ENCODE results near the gene OSBPL7.
A peak's percentile ranks its signal among the peaks of the same experiment; 100 is the strongest.

The OSBPL7 gene

DNA sequence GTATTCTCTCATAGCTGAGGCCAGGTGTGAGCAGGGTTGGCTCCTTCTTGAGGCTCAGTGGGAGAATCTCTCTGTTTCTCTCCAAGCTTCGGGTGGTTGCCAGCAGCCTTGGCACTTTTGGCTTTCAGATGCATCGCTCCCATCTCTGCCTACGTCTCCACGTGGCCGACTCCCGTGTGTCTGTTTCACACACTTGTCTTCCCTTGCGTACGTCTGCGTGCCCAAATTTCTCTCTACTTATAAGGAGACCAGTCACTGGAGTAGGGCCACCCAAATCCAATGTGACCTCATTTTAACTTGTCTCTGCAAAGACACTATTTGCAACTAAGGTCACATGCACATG lies 14.7 kb downstream of the OSBPL7 start:
- TF ChIP-seq, protein P1, sequence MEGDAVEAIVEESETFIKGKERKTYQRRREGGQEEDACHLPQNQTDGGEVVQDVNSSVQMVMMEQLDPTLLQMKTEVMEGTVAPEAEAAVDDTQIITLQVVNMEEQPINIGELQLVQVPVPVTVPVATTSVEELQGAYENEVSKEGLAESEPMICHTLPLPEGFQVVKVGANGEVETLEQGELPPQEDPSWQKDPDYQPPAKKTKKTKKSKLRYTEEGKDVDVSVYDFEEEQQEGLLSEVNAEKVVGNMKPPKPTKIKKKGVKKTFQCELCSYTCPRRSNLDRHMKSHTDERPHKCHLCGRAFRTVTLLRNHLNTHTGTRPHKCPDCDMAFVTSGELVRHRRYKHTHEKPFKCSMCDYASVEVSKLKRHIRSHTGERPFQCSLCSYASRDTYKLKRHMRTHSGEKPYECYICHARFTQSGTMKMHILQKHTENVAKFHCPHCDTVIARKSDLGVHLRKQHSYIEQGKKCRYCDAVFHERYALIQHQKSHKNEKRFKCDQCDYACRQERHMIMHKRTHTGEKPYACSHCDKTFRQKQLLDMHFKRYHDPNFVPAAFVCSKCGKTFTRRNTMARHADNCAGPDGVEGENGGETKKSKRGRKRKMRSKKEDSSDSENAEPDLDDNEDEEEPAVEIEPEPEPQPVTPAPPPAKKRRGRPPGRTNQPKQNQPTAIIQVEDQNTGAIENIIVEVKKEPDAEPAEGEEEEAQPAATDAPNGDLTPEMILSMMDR (IDR thresholded peaks at IDR 0.05; ENCODE audit: control insufficient read depth, extremely low read depth, insufficient read depth): no peak
- DNase-seq (ENCODE audit: low read depth): no peak
- no peak overlapping the region for H3K4me3 ChIP-seq (ENCODE audit: low read depth, low read length)

DNA sequence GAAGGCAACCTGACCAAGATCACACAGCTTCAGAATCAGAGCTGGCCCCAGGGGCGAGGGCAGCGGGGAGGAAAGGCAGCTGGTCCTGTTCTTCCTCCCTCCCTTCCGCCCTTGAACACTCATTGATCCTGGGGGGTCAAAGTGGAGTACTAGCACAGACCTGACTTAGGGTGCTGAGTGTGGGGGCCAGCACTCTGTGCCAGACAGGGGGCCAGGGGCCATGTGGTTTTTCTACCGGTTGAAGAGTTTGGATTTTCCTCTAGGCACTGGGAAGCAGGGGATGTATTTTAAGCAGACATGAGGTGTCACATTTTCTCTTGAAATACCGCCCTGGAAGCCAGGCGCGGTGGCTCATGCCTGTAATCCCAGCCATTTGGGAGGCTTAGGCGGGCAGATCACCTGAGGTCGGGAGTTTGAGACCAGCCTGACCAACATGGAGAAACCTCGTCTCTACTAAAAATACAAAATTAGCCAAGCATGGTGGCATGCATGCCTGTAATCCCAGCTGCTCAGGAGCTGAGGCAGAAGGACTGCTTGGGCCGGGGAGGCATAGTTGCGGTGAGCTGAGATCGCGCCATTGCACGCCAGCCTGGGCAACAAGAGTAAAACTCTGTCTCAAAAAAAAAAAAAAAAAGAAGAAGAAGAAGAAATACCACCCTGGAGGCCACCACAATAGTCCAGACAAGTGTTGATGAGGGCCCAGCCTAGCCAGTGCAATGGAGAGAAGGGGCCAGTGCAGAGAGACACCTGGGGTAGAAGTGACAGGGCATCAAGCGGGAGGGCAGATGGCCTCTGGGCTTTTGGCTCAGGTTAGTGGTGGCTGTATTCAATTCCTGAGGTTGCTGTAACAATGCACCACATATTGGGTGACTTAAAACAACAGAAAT lies 15.3 kb downstream of the OSBPL7 start:
- no peak for DNase-seq (ENCODE audit: low read depth)
- no peak overlapping the region for H3K4me3 ChIP-seq (ENCODE audit: low read depth, low read length)
- TF ChIP-seq, protein P1 (IDR thresholded peaks at IDR 0.05; ENCODE audit: control insufficient read depth, extremely low read depth, insufficient read depth): no peak

DNA sequence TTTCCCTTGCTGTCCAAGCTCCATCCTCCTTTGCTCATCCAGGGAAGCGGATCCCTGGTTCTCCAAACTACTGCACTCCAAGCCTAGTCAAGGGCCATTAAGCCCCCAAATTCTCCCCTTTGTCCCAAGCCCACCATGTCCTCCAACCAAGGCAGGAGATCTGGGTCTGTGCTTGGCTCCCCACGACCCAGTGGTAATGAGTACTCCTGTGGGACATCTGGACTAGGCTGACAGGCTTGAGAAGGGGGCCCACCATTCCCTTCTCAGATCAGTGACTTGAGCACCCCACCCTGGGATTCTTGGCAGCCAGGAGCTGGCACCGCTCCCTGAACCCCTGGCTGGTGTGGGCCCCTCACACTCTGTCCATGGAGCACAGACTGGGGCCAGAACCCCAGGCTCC lies 17.1 kb downstream of the OSBPL7 start:
- no peak overlapping the region for H3K4me3 ChIP-seq (ENCODE audit: low read depth, low read length)
- TF ChIP-seq, protein P1 (IDR thresholded peaks at IDR 0.05; ENCODE audit: control insufficient read depth, extremely low read depth, insufficient read depth): no peak
- no peak for DNase-seq (ENCODE audit: low read depth)

DNA sequence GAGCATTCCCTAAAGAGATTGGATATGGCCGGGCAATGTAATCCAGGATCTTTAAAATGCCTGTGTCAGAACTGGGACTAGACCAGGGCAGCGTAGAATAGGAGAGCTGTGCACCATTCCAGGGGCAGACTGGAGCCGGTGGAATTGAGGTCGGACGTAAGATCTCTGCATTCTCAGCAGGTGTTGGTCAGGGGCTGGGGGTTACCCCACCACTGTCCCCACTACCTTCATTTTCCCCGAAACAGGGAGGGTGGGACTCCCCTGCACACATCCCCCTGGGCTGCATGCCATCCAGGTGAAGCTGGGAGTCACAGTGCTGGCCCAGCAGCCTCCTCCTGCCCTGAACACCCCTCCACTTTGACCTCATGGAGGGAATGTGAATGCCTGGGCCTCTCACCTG lies 17.8 kb downstream of the OSBPL7 start:
- TF ChIP-seq, protein P1 (IDR thresholded peaks at IDR 0.05; ENCODE audit: control insufficient read depth, extremely low read depth, insufficient read depth): no peak
- no peak overlapping the region for H3K4me3 ChIP-seq (ENCODE audit: low read depth, low read length)
- no peak for DNase-seq (ENCODE audit: low read depth)

DNA sequence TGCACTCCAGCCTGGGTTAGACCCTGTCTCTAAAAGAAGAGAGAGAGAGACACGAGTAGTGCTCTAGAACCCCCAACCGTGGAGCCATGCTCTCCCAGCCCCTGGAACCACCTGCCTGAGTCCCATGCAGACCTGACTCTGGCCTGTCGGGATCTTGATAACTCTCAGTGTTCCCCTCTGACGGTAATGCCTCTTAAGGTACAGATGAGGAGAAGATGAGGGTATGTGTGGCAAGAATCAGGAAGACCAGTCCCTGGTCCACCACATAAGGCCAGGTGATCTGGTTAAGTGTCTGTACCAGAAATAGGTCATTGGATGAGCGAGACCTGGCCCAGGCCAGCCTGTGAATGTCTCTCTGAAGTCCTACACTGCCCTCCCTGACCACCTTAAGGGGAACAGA lies 18.4 kb downstream of the OSBPL7 start:
- TF ChIP-seq, protein P1 (IDR thresholded peaks at IDR 0.05; ENCODE audit: control insufficient read depth, extremely low read depth, insufficient read depth): no peak
- no peak for DNase-seq (ENCODE audit: low read depth)
- no peak overlapping the region for H3K4me3 ChIP-seq (ENCODE audit: low read depth, low read length)

DNA sequence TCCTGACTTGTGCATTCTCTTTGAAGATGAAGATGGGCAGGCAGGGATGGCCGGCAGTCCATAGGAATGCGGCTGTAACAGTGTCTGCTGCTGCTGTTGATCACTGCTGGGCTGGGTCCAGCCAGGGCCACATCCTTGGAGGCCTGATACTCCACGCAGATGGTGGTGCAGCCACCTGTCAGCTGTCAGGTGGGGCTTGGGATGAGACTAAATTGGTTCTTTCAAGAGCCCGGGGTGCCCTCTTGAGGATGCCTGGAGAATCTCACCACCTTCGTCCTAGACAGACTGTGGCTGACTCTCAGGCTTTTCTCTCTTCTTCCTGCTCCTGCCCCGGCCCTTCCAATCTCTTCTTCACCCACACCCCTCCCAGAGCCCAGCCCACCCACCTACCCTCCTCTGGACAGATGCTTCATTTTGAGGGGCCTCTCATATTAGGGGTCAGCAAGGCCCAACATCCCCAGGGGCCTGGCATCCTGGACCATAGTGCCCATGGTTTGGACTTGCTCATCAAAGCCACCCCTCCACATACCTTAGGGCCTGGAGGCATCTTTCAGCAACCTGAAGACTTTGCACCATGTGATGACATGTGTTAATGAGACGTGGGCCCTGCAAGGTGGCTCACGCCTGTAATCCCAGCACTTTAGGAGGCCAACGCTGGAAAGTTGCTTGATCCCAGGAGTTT lies 19.1 kb downstream of the OSBPL7 start:
- TF ChIP-seq, protein P1 (IDR thresholded peaks at IDR 0.05; ENCODE audit: control insufficient read depth, extremely low read depth, insufficient read depth): peak; percentile 74
- DNase-seq (ENCODE audit: low read depth): no peak
- H3K4me3 ChIP-seq (ENCODE audit: low read depth, low read length): no peak overlapping the region
